Measurements from ENCODE around the gene IL19.

GRCh38 chr1:206784471-206784903 is 13.9 kb downstream of the IL19 start:
- TF ChIP-seq TCF4 (CRISPR knock-in tag; IDR thresholded peaks at IDR 0.05; ENCODE audit: borderline replicate concordance) (no peak), CSDC2 (CRISPR knock-in tag; IDR thresholded peaks at IDR 0.05) (no peak), ZC3H10 (CRISPR knock-in tag; IDR thresholded peaks at IDR 0.05) (no peak), CREB5 (CRISPR knock-in tag; IDR thresholded peaks at IDR 0.05; ENCODE audit: low read depth) (no peak), ARNTL (CRISPR knock-in tag; IDR thresholded peaks at IDR 0.05; ENCODE audit: borderline replicate concordance, low read depth) (no peak), SNAI2 (CRISPR knock-in tag; IDR thresholded peaks at IDR 0.05) (no peak), ZFP30 (CRISPR knock-in tag; IDR thresholded peaks at IDR 0.05) (no peak), ESRRG (CRISPR knock-in tag; IDR thresholded peaks at IDR 0.05) (no peak), ZNF70 (CRISPR knock-in tag; IDR thresholded peaks at IDR 0.05) (no peak), RARB (CRISPR knock-in tag; IDR thresholded peaks at IDR 0.05) (no peak), BACH2 (CRISPR knock-in tag; IDR thresholded peaks at IDR 0.05; ENCODE audit: borderline replicate concordance) (no peak)
- TF ChIP-seq, protein P1, sequence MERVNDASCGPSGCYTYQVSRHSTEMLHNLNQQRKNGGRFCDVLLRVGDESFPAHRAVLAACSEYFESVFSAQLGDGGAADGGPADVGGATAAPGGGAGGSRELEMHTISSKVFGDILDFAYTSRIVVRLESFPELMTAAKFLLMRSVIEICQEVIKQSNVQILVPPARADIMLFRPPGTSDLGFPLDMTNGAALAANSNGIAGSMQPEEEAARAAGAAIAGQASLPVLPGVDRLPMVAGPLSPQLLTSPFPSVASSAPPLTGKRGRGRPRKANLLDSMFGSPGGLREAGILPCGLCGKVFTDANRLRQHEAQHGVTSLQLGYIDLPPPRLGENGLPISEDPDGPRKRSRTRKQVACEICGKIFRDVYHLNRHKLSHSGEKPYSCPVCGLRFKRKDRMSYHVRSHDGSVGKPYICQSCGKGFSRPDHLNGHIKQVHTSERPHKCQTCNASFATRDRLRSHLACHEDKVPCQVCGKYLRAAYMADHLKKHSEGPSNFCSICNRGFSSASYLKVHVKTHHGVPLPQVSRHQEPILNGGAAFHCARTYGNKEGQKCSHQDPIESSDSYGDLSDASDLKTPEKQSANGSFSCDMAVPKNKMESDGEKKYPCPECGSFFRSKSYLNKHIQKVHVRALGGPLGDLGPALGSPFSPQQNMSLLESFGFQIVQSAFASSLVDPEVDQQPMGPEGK (CRISPR knock-in tag; IDR thresholded peaks at IDR 0.05; ENCODE audit: borderline replicate concordance), result no peak
